Heart left ventricle (tissue), 13 donors: ENCODE measurements around the gene FLG.

Experiments
- CTCF ChIP-seq, 12 donors: fragments of 200-600 bp; sonication (generic) in 4 of 12; IDR thresholded peaks; one replicate each; pipeline versions ENCODE4 v1.5.0 to v1.8.0; 2018 to 2022; ENCODE audit warnings: antibody characterized with exemption in 12 of 12, mild to moderate bottlenecking in 5 of 12
- POLR2A ChIP-seq, 2 donors: fragments of 450-650 bp; IDR thresholded peaks; one replicate each; pipeline ENCODE4 v1.6.1; 2017; ENCODE audit warnings: antibody characterized with exemption in 2 of 2, mild to moderate bottlenecking in 2 of 2, moderate library complexity in 2 of 2
- donor health status: ischemic (EF 13 %, LVEDD 7.1; RV severe dilation, severe dysfunction).
- donor health status: DM: no; HTN: yes; CAD: no.
- donor health status: DM: no; HTN: no; CAD: no.
- donor health status: ischemic (EF 25% LVEDD 6.9; RV normal size, moderate dysfunction).
- donor health status: ischemic (EF 25% LVEDD 5.7; RV mildly dilated, moderate dysfunction).
- donor health status: ischemic (EF 35%, LVEDD 5.7; RV mildly dilated, moderate dysfunction).
- donor health status: nonischemic (EF 11% LVEDD 7.7; RV severe dilation, severe dysfunction).
- donor health status: DM: yes; HTN: yes; CAD: no.
- donor health status: PGD.
- donor health status: ischemic (EF 29% LVEDD 5.4; RV normal size, mild dysfunction).
- donor health status: nonischemic (EF 23%, LVEDD 6.1; RV moderate dilation, normal function).

GRCh38 chr1:152367436-152367835 is 42.4 kb upstream of the FLG start:
- no peak for TF ChIP-seq CTCF (IDR thresholded peaks at IDR 0.05)
- TF ChIP-seq POLR2A (IDR thresholded peaks at IDR 0.05) = no peak
